ENCODE data around the gene KAZN. TPM values are rescaled to one million over a fixed set of nuclear protein-coding genes. Genes with fewer than 3 reads are reported as not detected.

KAZN gene
- polyA plus RNA-seq, 1 donor from 2014 or later, result 20.6 TPM

- Histone ChIP-seq H3F3A (ENCODE audit: insufficient read depth, low read length, poor library complexity, severe bottlenecking) (no peaks in the 10 kb centered on the region), H3K27ac (ENCODE audit: low read length) (no peak overlapping the region), H3K9ac (ENCODE audit: low read length) (no peak overlapping the region), H3K27me3 (ENCODE audit: insufficient read depth, low read depth, low read length) (no peaks in the 10 kb centered on the region), H3K4me3 (ENCODE audit: low read length) (no peak overlapping the region), H4K20me1 (ENCODE audit: insufficient read depth) (no peaks in the 10 kb centered on the region), H2AFZ (ENCODE audit: low read depth, low read length) (no peak overlapping the region), H3K9me3 (ENCODE audit: low read length) (peaks cover 10% of the 10 kb centered on the region), H3K9me2 (ENCODE audit: insufficient read depth, low read length) (no peaks in the 10 kb centered on the region), H3K79me2 (replicated peaks; ENCODE audit: insufficient read depth, low read length) (no peaks in the 10 kb centered on the region), H3K36me3 (ENCODE audit: insufficient read depth, low read length) (no peaks in the 10 kb centered on the region), H3K4me2 (ENCODE audit: low read length) (no peak overlapping the region)
- TF ChIP-seq EZH2 (IDR thresholded peaks at IDR 0.05; ENCODE audit: borderline replicate concordance, insufficient read depth, low read length, poor library complexity, severe bottlenecking) (no peak), REST (IDR thresholded peaks at IDR 0.05; ENCODE audit: borderline replicate concordance) (no peak), MXI1 (conservative IDR thresholded peaks at IDR 0.05; ENCODE audit: poor library complexity, severe bottlenecking) (no peak), EP300 (conservative IDR thresholded peaks at IDR 0.05; ENCODE audit: poor library complexity, severe bottlenecking) (no peak), CTCF (IDR thresholded peaks at IDR 0.05; ENCODE audit: poor library complexity, severe bottlenecking) (no peak), SMC3 (conservative IDR thresholded peaks at IDR 0.05; ENCODE audit: poor library complexity) (no peak), RAD21 (conservative IDR thresholded peaks at IDR 0.05) (no peak), POLR2AphosphoS5 (IDR thresholded peaks at IDR 0.05) (no peak), TAF1 (IDR thresholded peaks at IDR 0.05; ENCODE audit: low read depth) (no peak)
Measured at GRCh38 chr1:14808768-14809167, 210.3 kb downstream of the KAZN start.

GRCh38 chr1:14809191-14809981, 210.9 kb downstream of the KAZN start:
- Histone ChIP-seq H3K9me2 (ENCODE audit: insufficient read depth, low read length) (no peaks in the 10 kb centered on the region), H3K27ac (ENCODE audit: low read length) (no peak overlapping the region), H4K20me1 (ENCODE audit: insufficient read depth) (no peaks in the 10 kb centered on the region), H2AFZ (ENCODE audit: low read depth, low read length) (no peak overlapping the region), H3K79me2 (replicated peaks; ENCODE audit: insufficient read depth, low read length) (no peaks in the 10 kb centered on the region), H3K27me3 (ENCODE audit: insufficient read depth, low read depth, low read length) (no peaks in the 10 kb centered on the region), H3K4me3 (ENCODE audit: low read length) (no peak overlapping the region), H3K4me2 (ENCODE audit: low read length) (no peak overlapping the region), H3K9ac (ENCODE audit: low read length) (no peak overlapping the region), H3F3A (ENCODE audit: insufficient read depth, low read length, poor library complexity, severe bottlenecking) (no peaks in the 10 kb centered on the region), H3K9me3 (ENCODE audit: low read length) (peaks cover 10% of the 10 kb centered on the region), H3K36me3 (ENCODE audit: insufficient read depth, low read length) (no peaks in the 10 kb centered on the region)
- TF ChIP-seq POLR2AphosphoS5 (IDR thresholded peaks at IDR 0.05) (no peak), CTCF (IDR thresholded peaks at IDR 0.05; ENCODE audit: poor library complexity, severe bottlenecking) (no peak), EP300 (conservative IDR thresholded peaks at IDR 0.05; ENCODE audit: poor library complexity, severe bottlenecking) (no peak), REST (IDR thresholded peaks at IDR 0.05; ENCODE audit: borderline replicate concordance) (no peak), EZH2 (IDR thresholded peaks at IDR 0.05; ENCODE audit: borderline replicate concordance, insufficient read depth, low read length, poor library complexity, severe bottlenecking) (no peak), TAF1 (IDR thresholded peaks at IDR 0.05; ENCODE audit: low read depth) (no peak), SMC3 (conservative IDR thresholded peaks at IDR 0.05; ENCODE audit: poor library complexity) (no peak), MXI1 (conservative IDR thresholded peaks at IDR 0.05; ENCODE audit: poor library complexity, severe bottlenecking) (no peak), RAD21 (conservative IDR thresholded peaks at IDR 0.05) (no peak)
